ENCODE results near the gene VWF. TPM values are rescaled to one million over a fixed set of nuclear protein-coding genes. Genes with fewer than 3 reads are reported as not detected.

VWF gene
- total and polyA plus RNA-seq, 2 experiments from 2014 or later = 0.42 to 0.56 TPM

GRCh38 chr12:6065863-6066199, 58.6 kb downstream of the VWF start (continued):
- TF ChIP-seq, protein P1, sequence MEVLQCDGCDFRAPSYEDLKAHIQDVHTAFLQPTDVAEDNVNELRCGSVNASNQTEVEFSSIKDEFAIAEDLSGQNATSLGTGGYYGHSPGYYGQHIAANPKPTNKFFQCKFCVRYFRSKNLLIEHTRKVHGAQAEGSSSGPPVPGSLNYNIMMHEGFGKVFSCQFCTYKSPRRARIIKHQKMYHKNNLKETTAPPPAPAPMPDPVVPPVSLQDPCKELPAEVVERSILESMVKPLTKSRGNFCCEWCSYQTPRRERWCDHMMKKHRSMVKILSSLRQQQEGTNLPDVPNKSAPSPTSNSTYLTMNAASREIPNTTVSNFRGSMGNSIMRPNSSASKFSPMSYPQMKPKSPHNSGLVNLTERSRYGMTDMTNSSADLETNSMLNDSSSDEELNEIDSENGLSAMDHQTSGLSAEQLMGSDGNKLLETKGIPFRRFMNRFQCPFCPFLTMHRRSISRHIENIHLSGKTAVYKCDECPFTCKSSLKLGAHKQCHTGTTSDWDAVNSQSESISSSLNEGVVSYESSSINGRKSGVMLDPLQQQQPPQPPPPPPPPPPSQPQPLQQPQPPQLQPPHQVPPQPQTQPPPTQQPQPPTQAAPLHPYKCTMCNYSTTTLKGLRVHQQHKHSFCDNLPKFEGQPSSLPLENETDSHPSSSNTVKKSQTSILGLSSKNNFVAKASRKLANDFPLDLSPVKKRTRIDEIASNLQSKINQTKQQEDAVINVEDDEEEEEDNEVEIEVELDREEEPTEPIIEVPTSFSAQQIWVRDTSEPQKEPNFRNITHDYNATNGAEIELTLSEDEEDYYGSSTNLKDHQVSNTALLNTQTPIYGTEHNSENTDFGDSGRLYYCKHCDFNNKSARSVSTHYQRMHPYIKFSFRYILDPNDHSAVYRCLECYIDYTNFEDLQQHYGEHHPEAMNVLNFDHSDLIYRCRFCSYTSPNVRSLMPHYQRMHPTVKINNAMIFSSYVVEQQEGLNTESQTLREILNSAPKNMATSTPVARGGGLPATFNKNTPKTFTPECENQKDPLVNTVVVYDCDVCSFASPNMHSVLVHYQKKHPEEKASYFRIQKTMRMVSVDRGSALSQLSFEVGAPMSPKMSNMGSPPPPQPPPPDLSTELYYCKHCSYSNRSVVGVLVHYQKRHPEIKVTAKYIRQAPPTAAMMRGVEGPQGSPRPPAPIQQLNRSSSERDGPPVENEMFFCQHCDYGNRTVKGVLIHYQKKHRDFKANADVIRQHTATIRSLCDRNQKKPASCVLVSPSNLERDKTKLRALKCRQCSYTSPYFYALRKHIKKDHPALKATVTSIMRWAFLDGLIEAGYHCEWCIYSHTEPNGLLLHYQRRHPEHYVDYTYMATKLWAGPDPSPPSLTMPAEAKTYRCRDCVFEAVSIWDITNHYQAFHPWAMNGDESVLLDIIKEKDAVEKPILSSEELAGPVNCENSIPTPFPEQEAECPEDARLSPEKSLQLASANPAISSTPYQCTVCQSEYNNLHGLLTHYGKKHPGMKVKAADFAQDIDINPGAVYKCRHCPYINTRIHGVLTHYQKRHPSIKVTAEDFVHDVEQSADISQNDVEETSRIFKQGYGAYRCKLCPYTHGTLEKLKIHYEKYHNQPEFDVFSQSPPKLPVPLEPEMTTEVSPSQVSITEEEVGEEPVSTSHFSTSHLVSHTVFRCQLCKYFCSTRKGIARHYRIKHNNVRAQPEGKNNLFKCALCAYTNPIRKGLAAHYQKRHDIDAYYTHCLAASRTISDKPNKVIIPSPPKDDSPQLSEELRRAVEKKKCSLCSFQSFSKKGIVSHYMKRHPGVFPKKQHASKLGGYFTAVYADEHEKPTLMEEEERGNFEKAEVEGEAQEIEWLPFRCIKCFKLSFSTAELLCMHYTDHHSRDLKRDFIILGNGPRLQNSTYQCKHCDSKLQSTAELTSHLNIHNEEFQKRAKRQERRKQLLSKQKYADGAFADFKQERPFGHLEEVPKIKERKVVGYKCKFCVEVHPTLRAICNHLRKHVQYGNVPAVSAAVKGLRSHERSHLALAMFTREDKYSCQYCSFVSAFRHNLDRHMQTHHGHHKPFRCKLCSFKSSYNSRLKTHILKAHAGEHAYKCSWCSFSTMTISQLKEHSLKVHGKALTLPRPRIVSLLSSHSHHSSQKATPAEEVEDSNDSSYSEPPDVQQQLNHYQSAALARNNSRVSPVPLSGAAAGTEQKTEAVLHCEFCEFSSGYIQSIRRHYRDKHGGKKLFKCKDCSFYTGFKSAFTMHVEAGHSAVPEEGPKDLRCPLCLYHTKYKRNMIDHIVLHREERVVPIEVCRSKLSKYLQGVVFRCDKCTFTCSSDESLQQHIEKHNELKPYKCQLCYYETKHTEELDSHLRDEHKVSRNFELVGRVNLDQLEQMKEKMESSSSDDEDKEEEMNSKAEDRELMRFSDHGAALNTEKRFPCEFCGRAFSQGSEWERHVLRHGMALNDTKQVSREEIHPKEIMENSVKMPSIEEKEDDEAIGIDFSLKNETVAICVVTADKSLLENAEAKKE (CRISPR knock-in tag; IDR thresholded peaks at IDR 0.05) = no peak
- TF ChIP-seq STAT1 (IDR thresholded peaks at IDR 0.05; ENCODE audit: unreplicated experiment) (no peak), ETS1 (IDR thresholded peaks at IDR 0.05) (no peak), CREB1 (CRISPR knock-in tag; IDR thresholded peaks at IDR 0.05; ENCODE audit: low read depth) (no peak), EZH2 (IDR thresholded peaks at IDR 0.05; ENCODE audit: low read depth, unreplicated experiment) (no peak), ZNF331 (CRISPR knock-in tag; IDR thresholded peaks at IDR 0.05; ENCODE audit: low read depth) (no peak), EZH2phosphoT487 (IDR thresholded peaks at IDR 0.05; ENCODE audit: unreplicated experiment) (no peak), NANOG (IDR thresholded peaks at IDR 0.05; ENCODE audit: borderline replicate concordance) (no peak), CTCF (conservative IDR thresholded peaks at IDR 0.05; ENCODE audit: low read depth in 2 of 2) (no peak), ZNF114 (CRISPR knock-in tag; IDR thresholded peaks at IDR 0.05) (no peak)
